HG02623 (cell line): Measurements from ENCODE around the gene PHTF2.

ENCODE experiments used
- ATAC-seq: cut with Tn5 transposase; IDR thresholded peaks from one replicate; pipeline ENCODE4 v1.9.1; 2021; ENCODE audit warnings: moderate library complexity; ENCODE audit not compliant: unreplicated experiment

The PHTF2 gene

DNA sequence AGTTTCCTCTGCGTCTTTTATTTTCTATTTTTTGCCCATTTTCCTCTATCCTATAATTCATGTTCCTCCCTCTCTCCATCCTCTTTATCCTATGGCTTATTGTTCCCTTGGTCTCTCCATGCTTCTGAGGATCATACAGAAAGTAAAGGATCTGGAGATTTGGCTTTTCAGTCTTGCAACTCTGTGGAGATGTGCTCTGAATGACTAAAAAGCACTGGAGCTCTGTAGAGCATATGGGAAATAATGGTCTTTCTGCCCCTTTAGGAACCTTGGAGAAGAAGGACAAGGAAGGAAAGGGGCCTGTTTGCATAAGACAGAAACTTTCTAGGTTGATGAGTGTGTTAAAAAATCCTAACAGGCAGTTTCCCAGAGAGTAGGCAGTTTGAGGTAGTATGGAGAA, 120.1 kb downstream of the PHTF2 start:
- no peak for ATAC-seq

DNA sequence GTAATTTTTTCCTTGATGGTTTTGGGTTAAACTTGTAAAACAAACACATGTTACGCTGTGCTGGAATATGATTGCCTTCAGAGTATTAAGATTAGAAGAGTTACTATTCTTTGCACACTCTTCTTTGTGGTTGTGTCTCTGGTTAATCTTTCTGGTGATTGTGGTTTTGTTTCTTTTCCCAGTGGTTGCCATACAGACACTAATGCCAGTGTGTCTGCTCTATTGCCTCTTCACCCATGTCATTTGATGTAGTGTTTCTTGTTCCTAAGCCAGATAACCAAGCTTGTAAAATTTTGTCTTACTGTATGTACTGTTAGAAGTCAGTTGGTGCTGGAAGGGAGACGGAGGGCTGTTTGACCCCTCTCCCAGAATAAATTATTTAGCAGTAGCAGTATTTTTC, 124.8 kb downstream of the PHTF2 start:
- no peak for ATAC-seq

DNA sequence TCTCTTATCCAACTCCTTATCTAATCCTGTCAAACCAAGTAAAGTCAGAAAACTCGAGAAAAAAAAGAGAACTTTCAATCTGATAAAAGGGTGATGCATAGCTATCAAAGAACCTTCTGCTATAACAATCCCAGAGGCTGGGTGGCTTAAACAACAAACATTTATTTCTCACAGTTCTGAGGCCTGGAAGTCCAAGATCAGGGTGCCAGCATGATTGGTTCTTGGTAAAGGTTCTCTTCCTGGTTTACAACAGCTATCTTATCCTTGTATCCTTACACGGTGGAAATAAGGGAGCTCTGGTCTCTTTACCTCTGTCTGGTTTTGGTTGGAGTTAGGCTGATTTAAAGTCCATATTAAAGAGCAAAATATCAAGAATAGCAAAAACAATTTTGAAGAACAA, 131.9 kb downstream of the PHTF2 start:
- no peak for ATAC-seq

- no peak for ATAC-seq
Measured at GRCh38 chr7:77931841-77932240, 133.3 kb downstream of the PHTF2 start.

DNA sequence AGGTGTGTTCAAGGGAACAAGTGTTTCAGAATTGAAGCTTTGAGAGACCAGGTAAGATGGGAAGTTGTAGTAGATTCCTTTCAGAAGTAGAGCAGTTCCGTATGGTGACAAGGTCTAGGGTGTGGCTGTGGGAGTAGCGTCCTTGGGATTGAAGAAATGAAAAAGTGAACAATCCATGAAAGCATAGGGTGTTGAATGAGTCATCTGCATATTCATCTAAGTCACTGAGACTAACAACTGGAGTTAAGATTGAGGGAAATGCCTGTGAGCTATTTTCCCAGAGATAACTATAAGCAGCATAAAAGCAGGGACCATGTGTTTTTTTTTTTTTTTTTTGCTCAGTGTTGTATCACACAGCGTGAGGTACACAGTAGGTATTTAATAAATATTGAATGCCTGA, 134.8 kb downstream of the PHTF2 start:
- ATAC-seq, result no peak

GRCh38 chr7:77935652-77936348, 137.2 kb downstream of the PHTF2 start:
- ATAC-seq, result no peak

DNA sequence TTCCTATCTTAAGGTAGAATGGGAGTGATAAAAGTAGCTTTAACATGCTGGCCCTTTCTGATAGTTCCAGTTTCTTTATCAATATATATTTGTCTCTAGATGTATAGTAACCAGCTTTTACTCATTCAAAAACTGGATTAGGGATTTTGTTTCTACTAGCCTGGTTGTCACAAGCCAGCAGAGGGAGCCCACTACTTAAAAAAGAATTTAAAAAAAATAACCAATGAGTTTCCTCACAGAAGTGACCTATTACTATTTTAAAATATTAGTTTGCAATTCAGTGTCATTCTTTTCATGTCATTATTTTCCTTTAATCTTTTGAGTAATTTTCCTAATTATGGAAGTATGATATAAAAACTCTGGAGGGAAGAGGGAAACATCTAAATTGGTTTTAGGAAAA, 142.1 kb downstream of the PHTF2 start:
- no peak for ATAC-seq

- ATAC-seq, result no peak
Measured at GRCh38 chr7:77942431-77942830, 143.9 kb downstream of the PHTF2 start.

GRCh38 chr7:77944183-77945182, 145.9 kb downstream of the PHTF2 start:
- no peak for ATAC-seq

GRCh38 chr7:77950548-77950947, 152.0 kb downstream of the PHTF2 start:
- no peak for ATAC-seq

GRCh38 chr7:77954773-77955555, 156.4 kb downstream of the PHTF2 start:
- no peak for ATAC-seq

DNA sequence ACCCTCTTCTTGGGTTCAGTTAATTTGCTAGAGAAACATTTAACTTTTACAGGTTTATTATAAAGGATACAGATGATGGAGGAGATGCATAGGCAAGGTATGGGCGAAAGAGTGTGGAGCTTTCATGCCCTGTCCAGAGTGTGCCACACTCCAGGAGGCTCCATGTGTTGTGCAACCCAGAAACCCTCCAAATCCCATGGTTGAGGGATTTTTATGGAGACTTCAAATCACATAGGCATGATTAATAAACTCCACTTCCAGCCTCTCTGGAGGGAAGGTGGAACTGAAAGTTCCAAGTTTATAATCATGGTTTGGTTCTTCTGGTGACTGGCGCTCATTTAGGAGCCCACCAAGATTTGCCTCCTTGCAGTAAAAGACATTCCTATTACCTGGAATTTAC, 159.9 kb downstream of the PHTF2 start:
- ATAC-seq, result no peak

DNA sequence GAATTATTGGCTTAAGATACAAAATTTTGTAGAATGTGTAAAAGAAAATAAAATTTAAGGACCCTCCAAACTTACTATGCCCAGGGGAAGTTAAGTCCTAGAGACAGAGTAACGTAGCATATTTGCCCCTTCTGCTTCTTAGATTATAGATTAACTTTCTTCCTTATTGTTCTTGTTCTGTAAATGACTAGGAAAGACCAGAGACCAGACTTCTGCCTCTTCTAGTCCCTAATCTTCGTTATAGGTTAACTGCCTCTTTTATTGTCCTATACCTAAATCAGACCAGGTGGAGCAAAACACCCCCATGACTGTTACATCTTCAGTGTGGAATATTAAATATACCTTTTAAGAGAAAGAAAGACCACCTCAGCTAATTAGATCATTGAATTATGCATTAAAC, 160.5 kb downstream of the PHTF2 start:
- no peak for ATAC-seq

- no peak for ATAC-seq
Measured at GRCh38 chr7:77960336-77960735, 161.8 kb downstream of the PHTF2 start.

DNA sequence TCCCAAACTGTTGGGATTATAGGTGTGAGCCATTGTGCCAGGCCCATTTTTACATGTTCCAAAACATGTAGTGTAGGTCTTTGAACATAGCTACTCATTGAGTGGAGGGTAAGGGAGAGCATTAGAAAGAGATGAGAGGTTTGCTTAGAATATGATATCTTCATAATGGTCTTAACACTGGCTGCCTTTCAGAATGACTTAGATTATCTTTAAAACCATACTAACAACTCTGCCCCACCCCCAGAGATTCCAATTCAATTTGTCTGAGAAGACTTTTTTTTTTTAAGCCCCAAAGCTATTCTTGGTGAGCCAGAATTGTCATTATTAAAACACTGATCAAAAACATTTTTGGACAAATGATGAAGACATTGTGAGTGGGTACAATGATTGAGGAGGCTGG, 168.9 kb downstream of the PHTF2 start:
- ATAC-seq, result no peak

- ATAC-seq, result no peak
Measured at GRCh38 chr7:77971726-77972125, 173.2 kb downstream of the PHTF2 start.

GRCh38 chr7:77975672-77976480, 177.3 kb downstream of the PHTF2 start:
- ATAC-seq, result no peak

DNA sequence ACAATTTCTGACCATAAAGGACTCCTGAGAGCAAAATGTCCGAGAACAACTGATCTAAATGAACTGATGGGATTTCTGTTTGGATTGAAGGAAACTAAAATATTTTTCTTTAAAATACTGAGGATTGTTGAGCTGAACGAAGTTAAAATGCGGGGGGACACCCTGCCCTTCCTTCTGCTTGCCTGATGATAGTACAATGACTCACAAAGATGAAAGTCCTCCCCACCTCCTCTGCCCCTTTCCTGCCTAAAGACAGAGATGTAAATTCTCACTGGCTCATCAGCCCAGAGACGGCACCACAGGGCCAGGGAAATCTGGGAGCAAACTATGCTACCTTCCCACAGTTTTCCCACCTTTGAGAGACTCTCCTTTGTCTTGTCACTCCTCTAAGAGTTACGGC, 180.6 kb downstream of the PHTF2 start:
- ATAC-seq, result no peak

GRCh38 chr7:77980087-77980713, 181.6 kb downstream of the PHTF2 start:
- ATAC-seq, result no peak

DNA sequence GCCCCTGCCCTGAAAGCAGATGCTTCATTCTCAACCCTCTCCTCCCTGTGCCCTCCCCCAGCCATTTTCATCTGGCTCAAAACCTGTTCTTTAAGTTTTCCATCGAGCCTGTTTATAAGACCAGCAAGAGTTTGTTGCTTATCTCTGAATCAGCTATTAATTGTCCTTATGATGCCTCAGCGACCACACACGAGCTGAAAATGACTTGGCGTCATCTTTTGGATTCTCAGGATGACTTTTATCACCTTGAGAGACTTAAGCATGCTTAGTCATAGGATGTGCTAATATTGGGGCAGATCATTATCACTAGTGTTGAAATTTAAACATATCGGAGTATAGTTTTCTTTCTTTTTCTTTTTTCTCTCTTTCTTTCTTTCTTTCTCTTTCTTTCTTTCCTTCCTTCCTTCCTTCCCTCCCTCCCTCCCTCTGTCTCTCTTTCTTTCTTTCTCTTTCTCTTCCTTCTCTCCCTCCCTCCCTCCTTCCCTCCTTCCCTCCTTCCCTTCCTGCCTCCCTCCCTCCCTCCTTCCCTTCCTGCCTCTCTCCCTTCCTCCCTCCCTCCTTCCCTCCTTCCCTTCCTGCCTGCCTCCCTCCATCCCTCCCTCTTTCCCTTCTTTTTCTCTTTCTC, 184.5 kb downstream of the PHTF2 start:
- no peak for ATAC-seq
